DMS53 treated with DMSO at 0.1 percent for 48 hours (cell line): ENCODE data around the gene COL16A1.
A peak's percentile ranks its signal among the peaks of the same experiment; 100 is the strongest.

ENCODE experiments used
- DNase-seq: peaks from one replicate; lab custom pipeline; 2025; ENCODE audit not compliant: unreplicated experiment; lab: John Stamatoyannopoulos, UW

COL16A1 gene

DNA sequence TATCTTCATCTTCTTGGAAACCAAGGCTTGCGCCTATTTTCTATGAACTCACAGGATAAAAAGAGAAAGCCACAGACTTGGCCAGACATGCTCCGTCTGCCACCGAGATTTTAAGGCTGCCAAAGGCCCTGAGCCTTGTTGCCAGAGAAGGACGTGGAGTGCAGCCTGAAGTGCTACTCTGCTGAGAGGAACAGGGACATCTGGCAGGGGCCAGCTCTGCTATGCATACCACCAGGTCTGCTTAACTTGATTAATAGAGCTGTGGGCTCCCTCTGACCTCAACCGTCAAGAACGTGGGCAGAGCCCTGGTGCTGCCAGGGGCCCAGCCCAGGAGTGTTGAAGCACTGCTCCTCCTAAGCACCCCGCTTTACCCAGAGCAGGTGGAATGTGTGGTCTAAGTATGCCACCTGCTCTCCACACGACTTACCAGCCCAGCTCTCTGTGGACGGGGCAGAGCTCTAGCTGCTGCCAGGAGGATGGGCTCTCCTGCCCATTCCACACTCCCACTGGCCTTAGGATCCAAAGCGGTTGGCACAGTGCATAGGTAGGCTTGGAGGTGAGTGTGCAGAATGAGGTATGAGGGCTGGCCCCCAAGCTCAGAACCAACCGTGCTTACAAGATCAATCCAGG lies 75.8 kb downstream of the COL16A1 start:
- no peak for DNase-seq

GRCh38 chr1:31627301-31627929 lies 76.4 kb downstream of the COL16A1 start:
- no peak for DNase-seq

DNA sequence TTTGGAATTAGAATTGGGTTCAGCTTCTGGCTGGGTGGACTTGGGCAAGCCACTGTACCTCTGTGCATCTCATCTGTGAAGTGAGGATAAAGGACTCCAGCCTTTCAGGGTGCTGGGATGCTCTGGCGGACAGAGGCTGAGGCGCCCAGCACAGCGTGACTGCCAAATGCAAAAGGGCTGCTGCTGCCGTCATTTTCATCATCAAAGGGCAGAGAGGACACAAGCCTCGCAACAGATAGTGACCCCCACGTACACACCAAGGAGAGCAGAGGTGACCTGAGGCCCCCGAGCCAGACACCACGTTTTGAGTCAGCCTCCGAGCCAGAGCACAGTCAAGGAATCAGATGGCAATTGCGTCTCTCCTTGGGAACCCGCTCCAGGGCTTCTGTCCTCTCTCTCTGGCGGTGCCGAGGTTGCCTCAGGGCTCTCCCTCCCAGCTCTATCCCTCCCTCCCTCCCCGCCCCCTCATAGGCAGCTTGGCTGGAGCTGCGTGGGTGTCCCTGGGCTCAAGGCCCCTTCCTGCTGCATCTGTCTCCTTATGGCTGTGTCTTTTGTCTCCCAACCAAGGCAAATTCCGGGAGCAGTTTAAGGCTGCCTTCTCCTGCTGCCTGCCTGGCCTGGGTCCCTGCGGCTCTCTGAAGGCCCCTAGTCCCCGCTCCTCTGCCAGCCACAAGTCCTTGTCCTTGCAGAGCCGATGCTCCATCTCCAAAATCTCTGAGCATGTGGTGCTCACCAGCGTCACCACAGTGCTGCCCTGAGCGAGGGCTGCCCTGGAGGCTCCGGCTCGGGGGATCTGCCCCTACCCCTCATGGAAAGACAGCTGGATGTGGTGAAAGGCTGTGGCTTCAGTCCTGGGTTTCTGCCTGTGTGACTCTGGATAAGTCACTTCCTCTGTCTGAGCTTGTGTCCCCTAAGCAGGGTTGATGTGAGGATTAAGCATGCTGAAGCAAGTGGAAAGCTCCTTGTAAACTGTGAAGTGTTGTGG lies 77.3 kb downstream of the COL16A1 start:
- DNase-seq: no peak

GRCh38 chr1:31625561-31626222 lies 78.1 kb downstream of the COL16A1 start:
- DNase-seq: no peak

DNA sequence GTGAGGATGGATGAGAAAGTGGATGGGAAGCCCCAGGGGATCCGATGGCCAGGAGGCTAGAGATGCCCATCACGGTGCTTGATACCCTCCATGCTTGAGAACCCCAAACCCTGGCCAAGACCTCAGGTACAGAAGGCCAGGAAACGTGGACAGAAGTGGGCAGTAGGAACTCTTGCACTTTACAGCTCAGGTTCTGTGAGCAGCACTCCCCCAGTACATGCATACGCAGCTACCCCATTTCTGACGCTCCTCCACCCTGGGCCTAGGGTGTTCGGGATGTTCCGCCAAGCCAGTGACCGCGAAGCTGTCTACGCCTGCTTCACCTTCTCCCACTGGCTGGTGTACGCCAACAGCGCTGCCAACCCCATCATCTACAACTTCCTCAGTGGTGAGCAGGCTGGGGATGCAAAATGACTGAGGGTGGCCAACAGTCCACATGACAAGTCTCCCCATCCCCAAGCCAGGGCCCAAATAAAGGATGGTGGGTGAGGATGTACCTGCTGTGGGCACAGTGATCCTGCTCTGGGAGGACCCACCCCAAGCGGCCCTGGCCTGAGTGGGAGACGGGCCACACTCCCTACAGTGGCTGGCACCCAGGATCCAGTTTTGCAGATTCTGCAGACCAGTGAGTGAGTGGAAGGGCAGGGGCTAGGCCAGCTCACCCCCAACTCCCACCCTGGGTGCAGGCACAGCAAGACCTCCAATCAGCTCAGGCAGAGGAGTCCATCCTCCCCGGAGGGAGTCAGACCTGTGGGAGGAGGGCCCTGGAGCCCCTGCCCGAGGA lies 78.9 kb downstream of the COL16A1 start:
- DNase-seq: no peak

- no peak for DNase-seq
Observed at GRCh38 chr1:31624309-31624708, 79.5 kb downstream of the COL16A1 start.

GRCh38 chr1:31623365-31623764 lies 80.5 kb downstream of the COL16A1 start:
- DNase-seq: no peak

- no peak for DNase-seq
Observed at GRCh38 chr1:31621847-31622730, 81.7 kb downstream of the COL16A1 start.

- DNase-seq: no peak
Observed at GRCh38 chr1:31621498-31621820, 82.4 kb downstream of the COL16A1 start.

GRCh38 chr1:31620631-31621497 lies 83.0 kb downstream of the COL16A1 start:
- no peak for DNase-seq

GRCh38 chr1:31618916-31619846 lies 84.6 kb downstream of the COL16A1 start:
- no peak for DNase-seq

- DNase-seq: peak; percentile 23
Observed at GRCh38 chr1:31617916-31618746, 85.7 kb downstream of the COL16A1 start.

- DNase-seq: no peak
Observed at GRCh38 chr1:31617218-31617915, 86.5 kb downstream of the COL16A1 start, which contains the start of gene HCRTR1. Gene HCRTR1 (plus strand): TSS chr1:31617689. CDS start chr1:31619193, 1,504 bp downstream.

DNA sequence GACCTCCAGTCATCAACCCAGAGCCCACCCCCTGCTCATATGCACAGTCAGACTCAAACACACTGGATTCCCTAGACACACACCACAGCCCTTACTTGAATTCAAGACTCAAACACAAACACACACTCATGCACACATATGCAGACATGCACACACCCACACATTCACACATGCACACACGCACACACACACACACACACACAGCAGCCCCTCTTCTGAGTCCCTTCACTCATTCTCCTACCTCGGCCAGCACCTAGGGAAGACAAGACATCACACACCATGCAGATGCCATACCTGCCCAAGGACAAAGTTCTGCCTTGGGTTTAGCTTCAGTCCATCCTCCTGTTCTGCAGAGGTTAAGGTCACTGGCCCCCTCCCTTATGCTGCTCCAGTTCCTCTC lies 87.9 kb downstream of the COL16A1 start:
- no peak for DNase-seq

GRCh38 chr1:31615414-31615813 lies 88.4 kb downstream of the COL16A1 start:
- no peak for DNase-seq

- no peak for DNase-seq
Observed at GRCh38 chr1:31614414-31615005, 89.3 kb downstream of the COL16A1 start.
